HG03442 (cell line): ENCODE data around the gene KLF15.
"Not testable (repeated sequence)": the region's sequence is repeated elsewhere in the genome, so short reads cannot be mapped to it uniquely, and the experiment has no call there.

ENCODE experiments used
- ATAC-seq: cut with Tn5 transposase; IDR thresholded peaks from one replicate; pipeline ENCODE4 v1.9.1; 2021; ENCODE audit warnings: mild to moderate bottlenecking, moderate library complexity; ENCODE audit not compliant: unreplicated experiment

Gene KLF15

DNA sequence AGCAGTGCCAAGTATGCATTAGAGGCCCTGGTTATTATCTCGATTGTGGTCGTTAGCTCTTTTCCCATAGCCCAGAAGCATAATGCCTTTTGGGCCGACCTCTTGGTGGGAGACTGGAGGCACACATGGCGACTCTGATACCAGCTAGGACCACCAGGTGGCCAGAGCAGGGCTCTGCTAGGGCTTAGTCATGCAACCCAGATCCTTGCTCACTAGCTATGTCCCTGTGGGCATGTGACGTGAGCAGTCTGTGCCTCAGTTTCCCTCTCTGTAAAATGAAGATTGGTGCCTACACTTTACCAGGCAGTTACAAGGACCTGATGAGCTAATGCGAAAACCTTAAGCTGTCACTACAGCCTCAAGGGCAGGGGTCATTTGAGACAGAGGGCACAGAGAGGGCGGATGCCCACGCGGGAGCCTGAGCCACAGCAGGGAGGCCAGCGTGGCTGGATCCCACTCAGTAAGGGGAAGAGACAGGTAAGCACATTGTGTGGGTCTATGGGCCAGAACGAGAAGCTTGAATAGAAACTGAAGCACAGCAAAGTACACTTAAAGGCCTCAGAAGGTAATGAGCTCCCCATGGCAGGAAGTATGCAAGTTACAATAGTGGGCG, 8.8 kb downstream of the KLF15 start:
- ATAC-seq = no peak

DNA sequence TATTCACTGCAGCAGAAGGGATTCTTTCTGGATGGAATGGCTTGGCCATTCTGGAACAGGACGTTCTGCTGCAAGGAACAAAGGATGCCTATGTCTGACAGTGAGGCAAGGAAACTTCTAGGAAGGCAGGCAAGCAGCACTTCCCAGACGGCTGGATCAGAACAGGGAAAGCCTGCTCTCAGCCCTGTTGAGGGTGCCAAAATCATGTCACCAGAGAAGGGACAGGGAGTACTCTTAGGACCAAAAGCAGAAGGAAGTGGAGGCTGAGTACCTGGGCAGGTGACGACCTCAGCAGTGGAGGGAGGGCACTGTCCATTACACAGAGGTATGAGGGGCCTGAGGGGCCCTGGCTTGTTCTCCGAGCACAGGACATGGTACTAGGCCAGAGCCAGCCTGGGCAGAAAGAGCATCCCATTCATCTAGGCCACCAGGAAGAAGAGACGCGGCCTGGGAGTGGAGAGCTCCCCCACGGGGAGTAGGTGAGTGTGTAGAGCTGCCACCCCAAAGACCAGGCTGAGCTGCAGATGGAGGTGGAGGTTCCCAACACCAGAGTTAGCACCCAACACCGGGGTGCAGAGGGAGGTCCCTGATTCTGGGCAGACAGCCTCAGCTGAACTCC, 9.6 kb downstream of the KLF15 start:
- no peak for ATAC-seq

DNA sequence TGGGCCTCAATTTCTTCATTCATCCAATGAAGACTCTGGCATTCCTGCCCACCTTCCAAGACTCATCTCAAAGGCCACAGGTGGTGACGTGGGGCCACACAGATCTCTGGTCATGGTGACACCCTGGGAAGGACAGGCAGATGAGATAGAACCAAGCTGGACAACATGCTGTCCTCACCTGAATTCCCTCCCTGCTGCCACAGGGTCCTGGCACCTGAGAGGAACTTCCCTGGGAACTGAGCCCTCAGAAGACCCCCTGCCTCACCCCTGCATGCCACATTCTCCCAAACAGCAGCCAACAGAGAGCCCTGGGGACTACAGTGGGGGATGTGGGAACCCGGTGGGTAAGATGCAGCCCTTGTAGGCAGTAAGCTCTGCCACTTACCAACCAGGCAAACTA, 10.7 kb downstream of the KLF15 start:
- no peak for ATAC-seq

DNA sequence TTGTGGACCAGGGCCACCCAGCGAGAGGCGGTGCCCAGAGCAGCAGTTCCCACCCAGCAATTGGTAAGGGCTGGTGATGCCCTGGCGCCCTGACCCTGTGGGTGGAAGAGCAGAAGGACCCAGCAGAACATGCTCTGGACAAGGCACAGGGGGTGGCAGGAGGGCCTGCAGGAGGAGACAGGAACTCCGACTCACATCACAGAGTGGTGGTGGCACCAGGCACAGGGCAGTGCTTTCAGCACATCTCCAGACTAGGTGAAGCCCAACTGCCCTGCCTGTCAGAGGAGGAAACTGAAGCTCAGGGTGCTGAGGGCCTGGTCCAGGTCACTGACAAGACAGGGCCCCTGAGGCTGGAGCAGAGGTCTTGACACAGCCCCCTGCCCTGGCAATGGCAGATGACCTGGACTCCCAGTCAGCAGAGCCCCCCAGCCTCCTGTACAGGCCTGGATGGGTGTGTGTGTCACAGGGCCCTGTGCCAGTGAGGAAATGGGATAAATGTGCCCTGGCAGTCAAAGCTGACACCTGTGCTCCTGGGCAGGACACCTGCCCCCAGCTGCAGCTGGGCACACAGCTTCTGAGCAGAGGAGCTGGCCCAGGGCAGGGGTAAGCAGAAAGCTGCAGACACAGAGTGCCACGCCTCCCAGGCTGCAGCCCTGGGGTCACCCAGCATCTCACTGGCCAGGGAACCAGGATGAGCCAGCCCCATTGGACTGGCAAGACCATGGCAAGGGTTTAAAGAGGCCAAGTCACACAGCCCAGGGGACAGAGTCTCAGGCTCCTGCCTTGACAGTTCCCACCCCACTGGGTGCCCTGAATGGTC, 11.4 kb downstream of the KLF15 start:
- no peak for ATAC-seq

DNA sequence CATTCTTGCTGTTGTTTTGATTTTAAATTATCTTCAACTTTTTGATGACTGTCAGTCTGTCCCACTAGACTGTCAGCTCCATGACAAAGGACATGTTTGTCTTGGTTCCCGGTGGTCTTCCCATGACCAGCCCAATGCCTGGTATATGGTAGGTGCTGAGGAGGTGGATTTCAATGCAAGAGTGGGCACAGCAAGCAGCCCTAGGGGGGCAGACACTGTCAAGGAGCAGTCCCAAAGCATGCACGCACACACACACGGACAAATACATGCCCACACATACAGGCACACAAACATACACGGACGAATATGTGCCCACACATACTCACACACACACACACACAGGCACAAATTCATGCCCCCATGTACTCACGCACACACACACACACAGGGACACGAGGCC, 12.0 kb downstream of the KLF15 start:
- no peak for ATAC-seq

DNA sequence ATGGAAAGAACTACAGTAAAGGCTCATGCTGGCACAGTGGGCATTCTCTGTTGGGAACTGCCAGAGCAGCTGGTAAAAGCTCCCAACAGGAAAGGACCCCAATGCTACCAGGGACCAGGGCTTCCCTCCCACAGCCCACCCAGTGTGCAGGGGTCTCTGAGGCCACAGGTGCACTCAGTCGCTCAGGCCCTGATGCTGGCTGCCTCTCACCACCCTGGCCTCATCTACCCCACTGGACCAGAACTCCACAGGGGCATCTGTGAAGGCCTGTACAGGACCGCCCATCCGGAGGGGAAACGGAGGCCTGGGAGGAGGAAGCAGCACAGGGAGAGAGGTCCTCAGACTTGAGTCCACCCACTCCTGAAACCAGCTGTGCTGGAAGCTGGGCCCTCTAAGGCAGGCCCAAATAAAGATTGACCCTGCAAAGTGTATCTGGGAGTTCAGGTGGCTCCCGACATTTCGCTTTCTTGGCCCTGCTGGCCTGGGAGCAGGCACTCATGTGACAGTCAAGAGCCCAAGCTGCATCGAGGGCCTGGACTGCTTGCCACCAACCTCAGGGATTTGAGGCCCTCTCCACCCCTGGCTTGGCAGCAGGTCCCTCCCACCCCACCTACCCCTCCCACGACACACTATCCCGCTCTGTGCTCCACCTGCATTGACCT, 12.7 kb downstream of the KLF15 start:
- ATAC-seq = no peak

DNA sequence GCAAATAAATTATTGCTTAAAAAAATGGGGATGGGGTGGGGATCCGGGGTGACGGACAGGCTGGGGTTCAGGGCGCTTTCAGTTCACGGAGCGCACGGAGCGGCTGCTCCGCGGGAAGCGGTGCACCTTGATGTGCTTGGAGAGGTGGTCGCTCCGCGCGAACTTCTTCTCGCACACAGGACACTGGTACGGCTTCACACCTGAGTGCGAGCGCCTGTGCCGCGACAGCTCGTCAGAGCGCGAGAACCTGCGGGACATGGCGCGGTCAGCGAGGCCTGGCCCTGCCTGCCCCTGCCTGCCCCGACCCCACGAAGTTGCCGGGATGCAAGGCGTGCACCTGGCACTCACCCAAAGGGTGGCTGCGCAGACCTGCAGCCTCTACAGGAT, 13.6 kb downstream of the KLF15 start:
- ATAC-seq = no peak

DNA sequence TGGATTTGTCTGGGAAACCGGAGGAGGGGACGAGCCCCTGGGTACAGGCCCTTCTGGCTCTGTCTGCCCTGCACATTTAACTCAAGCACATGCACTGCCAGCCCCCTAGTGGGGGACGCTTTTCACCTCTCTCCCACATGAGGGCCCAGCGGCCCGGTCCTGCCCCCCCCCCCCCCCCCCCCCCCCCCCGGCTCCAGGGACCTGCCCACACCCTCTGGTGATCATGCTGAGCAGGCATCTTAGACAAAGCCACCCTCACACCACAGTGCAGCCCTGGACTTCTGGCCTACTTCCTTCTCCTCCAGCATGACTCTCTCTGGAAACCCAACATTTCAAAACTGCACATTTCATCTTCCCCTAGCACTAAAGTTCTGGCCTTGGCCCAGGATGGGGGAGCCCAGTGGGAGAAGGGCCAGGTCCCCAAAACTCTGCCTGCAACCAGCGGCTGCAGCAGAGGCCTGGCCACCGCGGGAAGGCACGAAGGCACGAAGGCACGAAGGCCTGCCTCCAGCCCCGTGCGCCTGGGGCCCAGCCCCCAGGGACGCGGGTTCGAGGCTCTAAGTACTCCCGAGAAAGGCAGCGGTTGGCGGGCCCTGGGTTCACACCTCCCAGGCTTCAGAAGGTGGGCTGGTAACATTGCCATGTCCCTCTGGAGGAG, 14.1 kb downstream of the KLF15 start:
- no peak for ATAC-seq

DNA sequence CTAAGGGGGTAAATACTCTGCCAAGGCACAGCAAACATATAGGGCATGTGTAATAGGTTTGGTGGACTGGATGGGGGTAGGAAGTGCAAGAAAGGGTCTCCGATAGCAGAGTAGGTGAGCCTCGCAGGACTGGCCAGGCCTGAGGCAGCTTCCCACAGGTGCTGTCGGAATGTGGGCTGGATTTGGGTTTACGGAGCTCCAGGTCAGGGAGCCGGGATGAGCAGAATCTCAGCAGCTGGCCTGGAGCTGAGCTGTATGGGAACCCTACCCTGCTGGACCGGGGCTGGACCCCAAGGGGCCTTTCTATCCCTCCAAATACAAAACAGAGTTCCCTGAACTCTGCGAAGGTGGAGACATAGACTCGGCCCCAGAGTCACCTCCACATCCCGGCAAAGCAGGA, 15.0 kb downstream of the KLF15 start:
- no peak for ATAC-seq

DNA sequence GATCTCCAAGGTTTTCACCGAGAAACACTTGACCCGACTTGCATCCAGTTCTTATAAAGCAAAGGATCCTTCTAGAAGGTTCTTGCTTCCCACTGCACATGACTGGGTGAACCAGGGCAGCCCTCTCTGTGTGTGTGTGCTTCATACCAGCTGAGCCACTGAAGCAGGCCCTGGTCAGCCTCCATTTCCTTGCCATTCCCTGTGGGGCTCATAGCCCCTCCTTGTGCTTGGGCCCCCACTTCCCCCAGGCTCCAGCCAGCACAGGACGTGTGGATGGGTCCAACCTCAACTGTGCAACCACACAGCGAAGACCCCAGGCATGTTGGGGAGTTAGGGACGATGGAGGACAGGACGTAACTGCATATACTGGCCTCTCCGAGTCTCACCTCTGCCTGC, 15.5 kb downstream of the KLF15 start:
- ATAC-seq = no peak

DNA sequence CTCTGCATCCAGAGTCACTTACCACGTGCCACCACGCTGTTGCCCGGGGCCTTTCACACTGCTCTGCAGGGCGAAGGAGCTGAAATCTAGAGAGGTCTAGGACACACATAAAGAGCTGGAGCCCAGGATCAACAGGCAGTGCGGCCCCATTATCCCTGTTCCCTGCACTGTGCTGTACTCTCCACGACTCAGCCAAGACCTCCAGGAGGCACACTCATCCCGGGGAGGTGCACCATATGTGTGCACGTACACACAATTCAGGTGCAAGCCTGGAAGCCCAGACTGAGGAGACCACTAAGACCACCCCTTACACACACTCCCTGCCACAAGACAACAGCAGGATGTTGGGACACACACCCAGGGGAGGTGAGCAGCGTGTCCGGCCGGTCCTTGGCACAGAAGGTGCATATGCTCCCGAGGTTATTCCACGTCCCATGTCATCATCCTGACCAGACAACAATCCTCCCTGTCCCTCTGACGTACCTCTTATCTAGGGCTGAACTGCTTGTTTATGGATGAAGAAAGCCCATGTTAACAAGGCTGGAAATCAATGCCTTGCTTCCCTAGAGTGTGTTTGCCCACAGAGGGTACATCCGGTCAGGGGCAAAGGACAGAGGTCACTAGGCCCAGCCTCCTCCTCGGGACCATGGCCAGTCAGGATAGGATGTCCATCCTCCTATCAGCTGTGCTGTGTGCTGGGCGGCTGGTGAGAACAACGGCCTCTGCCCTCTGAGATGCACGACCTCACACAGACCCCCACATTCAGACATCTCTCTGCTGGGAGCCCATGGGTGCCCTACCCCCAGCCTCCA, 16.1 kb downstream of the KLF15 start:
- ATAC-seq = no peak

DNA sequence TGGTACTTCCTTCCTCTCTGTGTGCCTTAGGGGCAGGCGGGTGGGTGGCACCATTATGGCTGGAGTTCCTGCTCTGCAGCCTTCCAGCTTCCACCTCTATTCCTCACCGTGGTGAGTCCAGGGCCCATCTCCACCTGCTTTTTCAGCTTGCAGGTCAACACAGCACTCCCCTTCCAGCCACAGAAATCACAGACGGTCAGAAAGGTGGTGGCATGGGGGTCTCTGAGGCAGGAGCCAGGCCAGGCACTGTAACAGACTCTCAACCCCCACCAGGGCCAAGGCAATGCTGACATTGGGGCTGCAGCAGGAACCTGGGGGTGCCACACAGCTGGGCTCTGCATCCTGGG, 16.6 kb downstream of the KLF15 start:
- no peak for ATAC-seq

DNA sequence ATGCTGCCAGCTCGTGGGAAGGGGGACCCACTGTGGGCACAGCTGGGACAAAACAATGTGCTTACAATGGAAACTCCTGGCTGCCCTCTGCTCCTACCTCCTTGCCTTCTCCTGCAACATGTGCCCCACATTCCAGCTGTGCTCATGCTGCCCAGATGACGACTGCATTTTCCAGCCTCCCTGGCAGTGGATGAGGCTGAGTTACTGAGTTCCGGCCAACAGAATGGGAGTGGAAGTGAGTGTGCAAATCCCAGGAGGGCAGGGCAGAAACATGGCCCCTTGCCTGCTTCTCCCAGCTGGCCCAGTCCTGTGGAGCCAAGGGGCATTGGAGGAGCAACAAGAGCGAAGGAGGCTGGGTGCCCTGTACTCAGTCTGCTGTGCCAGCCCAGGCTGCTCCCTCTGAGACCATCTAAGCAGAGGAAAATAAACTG, 17.1 kb downstream of the KLF15 start:
- ATAC-seq = no peak

DNA sequence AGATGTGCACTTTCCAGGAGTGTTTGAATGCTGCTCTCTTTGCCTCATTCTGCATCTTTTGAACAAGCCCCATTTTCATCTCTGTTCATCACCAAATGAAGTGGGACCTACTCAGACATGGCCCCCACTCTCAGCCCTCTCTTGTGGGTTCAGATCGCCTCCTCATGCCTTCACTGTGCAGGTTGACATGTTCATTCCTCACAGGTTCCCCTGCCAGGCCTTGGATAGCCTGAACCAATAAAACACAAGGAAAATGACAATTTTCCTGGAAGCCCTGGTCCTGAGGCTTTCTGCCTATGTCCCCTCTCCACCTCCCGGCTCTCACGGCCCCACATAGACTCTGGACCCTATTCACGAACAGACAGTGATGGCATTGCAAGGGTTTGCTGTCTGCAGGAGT, 17.7 kb downstream of the KLF15 start:
- ATAC-seq = no peak

DNA sequence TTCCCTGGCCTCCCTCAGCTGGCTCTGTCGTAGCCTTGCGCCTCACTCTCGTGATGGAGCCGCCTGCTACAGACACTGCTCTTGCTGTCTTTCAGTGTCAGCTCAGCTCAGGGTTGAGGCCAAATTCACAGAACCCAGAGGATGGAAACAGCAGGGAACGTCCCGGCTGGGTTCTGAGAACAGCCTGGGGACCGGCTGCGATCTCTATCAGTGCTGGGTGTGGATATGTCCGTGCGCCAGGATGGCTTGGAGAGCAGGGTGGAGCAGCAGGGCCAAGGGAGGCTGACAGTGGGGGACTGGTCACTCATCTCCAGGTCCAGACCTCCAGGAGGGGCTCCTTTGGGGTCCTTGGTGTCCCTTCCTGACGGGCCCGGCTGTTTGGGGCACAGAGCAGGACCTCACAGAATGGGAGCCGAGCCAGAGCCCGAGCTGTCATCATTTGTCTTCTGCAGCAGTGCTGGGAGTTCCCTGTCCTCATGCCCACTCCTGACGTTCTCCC, 18.4 kb downstream of the KLF15 start:
- no peak for ATAC-seq

DNA sequence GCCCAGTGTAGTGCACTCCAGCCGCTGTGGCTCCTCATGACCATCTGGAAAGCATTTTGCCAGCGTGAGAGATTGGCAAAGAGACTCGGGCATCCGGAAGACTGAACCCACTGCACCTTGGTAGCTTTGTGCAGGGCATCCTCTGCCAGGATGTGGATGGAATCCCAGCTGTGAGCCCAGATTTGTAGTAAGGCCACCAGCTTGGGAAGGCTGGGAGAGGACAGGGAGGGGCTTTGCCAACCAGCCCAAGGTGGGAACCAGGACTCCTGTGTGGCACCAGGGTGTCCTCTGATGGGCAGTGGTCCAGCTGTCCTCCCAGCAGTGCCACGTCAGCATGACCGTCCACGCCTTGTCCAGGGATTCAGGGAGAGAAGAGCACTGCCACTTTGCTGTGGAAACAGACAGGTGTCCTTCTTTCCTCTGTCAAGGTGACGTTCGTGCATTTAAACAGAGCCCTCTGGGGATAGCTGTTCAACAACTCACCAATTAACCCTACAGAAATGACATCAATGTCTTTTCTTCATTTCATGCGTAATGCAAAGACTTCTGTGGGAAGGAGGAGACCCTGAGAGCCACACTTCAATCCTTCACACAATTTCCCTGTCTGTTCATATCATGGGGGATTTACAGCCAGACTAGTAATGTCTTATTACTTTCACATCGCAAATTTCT, 19.1 kb downstream of the KLF15 start:
- ATAC-seq = no peak

DNA sequence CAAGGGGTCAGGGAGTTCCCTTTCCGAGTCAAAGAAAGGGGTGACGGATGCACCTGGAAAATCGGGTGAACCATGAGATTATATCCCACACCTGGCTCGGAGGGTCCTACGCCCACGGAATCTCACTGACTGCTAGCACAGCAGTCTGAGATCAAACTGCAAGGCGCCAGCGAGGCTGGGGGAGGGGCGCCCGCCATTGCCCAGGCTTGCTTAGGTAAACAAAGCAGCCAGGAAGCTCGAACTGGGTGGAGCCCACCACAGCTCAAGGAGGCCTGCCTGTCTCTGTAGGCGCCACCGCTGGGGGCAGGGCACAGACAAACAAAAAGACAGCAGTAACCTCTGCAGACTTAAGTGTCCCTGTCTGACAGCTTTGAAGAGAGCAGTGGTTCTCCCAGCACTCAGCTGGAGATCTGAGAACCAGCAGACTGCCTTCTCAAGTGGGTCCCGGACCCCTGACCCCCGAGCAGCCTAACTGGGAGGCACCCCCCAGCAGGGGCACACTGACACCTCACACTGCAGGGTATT, 25.3 kb downstream of the KLF15 start:
- not testable (repeated sequence) for ATAC-seq

DNA sequence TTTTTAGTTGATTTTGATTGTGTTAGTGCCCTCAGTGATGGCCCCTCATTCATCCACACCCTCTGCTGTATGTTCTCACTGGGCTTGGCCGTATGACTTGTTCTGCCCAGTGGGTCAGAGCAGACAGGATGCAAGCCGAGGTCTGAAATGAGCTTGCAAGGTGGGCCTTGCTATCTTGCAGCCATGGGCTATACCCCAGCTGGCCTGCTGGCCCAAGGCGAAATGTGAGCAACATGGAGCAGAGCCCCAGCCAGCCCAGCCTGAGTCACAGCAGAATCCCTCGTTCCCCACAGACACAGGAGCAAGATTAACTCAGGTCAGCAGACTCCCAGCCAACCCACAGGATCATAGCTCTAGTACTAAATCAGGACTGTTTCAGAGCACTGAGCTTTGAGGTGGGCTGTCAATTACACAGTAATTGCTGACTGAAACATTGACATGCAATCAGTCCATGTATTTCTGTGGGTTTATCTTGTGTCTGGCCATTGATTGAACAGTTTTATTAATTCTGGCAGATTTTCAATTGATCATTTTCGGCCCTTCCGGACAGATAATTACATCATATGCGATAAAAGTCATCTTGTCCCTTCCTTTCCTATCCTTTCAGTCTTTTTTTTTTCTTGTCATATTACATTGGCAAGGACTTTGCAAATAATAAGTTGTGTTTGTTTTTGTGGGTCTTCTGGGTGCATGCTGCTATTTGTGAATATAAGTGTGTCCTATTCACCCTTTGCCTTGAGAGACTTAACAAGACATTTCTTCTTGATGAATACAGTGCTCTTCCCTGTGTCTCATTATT, 27.1 kb downstream of the KLF15 start:
- ATAC-seq = no peak

DNA sequence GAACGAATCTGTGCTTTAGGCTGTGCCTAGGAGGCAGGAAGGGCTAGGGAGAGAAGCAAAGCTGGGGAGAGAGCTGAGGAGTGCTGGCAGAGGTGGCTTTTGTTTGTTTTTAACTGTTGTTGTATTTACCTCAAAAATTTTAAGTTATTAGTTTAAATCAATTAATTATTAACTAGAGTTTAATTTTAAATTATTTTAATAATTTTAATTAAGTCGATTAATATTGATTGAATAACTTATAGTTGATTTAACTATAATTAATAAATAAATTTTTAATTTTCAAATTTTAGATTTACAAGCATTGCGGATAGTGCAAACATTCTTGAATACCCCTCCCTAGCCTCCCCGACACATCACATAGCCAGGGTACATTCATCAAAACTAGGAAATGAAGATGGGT, 30.6 kb downstream of the KLF15 start:
- no peak for ATAC-seq
